HCT116 (cell line): ENCODE results near the gene ROS1. TPM values are rescaled to one million over a fixed set of nuclear protein-coding genes. Genes with fewer than 3 reads are reported as not detected.

Experiments
- ATAC-seq: fragments of 200-7000 bp; cut with Tn5 transposase; 2 replicates; pipeline ENCODE4 v1.9.1; 2020; ENCODE audit warnings: mild to moderate bottlenecking, moderate library complexity
- BruUV-seq: library from RNA; stranded (reverse); fragments of 400-500 nt; replicated peaks from 2 replicates; lab custom pipeline; 2021; lab: Mats Ljungman, UMichigan
- CTCF ChIA-PET: fragments of 300-600 bp; sonication (Branson Sonifier 250); formaldehyde crosslinking; loops from one replicate; lab custom pipeline; 2021; ENCODE audit warnings: antibody characterized with exemption; lab: Charles Lee
- POLR2A ChIA-PET: fragments of 300-600, 350-600 bp; sonication (Branson Sonifier 250); formaldehyde crosslinking; loops from one replicate; lab custom pipeline; 2021; ENCODE audit warnings: antibody characterized with exemption; lab: Charles Lee
- RAD21 ChIA-PET, 2 experiments: fragments of 300-600 bp; sonication (Branson Sonifier 250); formaldehyde crosslinking; loops; one replicate each; lab custom pipeline; 2023; ENCODE audit warnings: low total read pairs in 2 of 2; ENCODE audit not compliant: uncharacterized antibody in 2 of 2, unreplicated experiment in 2 of 2, low non-redundant PET in 1 of 2; lab: Charles Lee
- DNase-seq: peaks from one replicate; pipeline ENCODE4 v3.0.0-alpha.2; 2010; ENCODE audit warnings: low read depth, low spot score
- H2AFZ ChIP-seq: fragments of 200-600 bp; shearing (Covaris generic), sonication (generic); 2 replicates; pipeline ENCODE4 v1.6.1; 2017; ENCODE audit warnings: low read depth, mixed run types, mixed read lengths, antibody characterized with exemption, low read length; ENCODE audit not compliant: poor library complexity, severe bottlenecking
- H3K27ac ChIP-seq: 2 replicates; pipeline ENCODE4 v1.5.1; 2012; ENCODE audit warnings: low read depth, low read length
- H3K27me3 ChIP-seq: fragments of 200-600 bp; sonication (generic); 2 replicates; pipeline ENCODE4 v1.6.1; 2016; ENCODE audit warnings: mixed run types, low read length, mixed read lengths; ENCODE audit not compliant: insufficient read depth
- H3K36me3 ChIP-seq, 2 experiments: fragments of 200-500 bp in 1 of 2; fragments of 200-600 bp in 1 of 2; sonication (Bioruptor generic) in 1 of 2; sonication (generic) in 1 of 2; 2 replicates each; pipeline versions ENCODE4 v1.5.1 to v1.6.1; 2014 to 2016; ENCODE audit warnings: low read length in 2 of 2, inconsistent platforms in 1 of 2, mixed read lengths in 1 of 2, mixed run types in 1 of 2; ENCODE audit not compliant: insufficient read depth in 2 of 2, control insufficient read depth in 1 of 2
- H3K4me1 ChIP-seq, 2 experiments: fragments of 200-600 bp in 1 of 2; sonication (generic) in 1 of 2; 2 replicates each; pipeline versions ENCODE4 v1.5.1 to v1.6.1; 2012 to 2017; ENCODE audit warnings: low read length in 2 of 2, inconsistent platforms in 1 of 2, mild to moderate bottlenecking in 1 of 2, mixed read lengths in 1 of 2, mixed run types in 1 of 2, moderate library complexity in 1 of 2; ENCODE audit not compliant: insufficient read depth in 2 of 2, control insufficient read depth in 1 of 2
- H3K4me2 ChIP-seq: fragments of 200-600 bp; sonication (generic); 2 replicates; pipeline ENCODE4 v1.6.1; 2017; ENCODE audit warnings: mixed run types, low read length, mixed read lengths
- H3K4me3 ChIP-seq, 2 experiments: fragments of 200-600 bp in 1 of 2; sonication (generic) in 1 of 2; replicated peaks in 1 of 2; 2 replicates each; pipeline ENCODE4 v1.5.1; 2011 to 2016; ENCODE audit warnings: low read length in 2 of 2, control low read depth in 1 of 2, low read depth in 1 of 2, mild to moderate bottlenecking in 1 of 2, mixed read lengths in 1 of 2, mixed run types in 1 of 2
- H3K79me2 ChIP-seq: fragments of 200-600 bp; sonication (generic); 2 replicates; pipeline ENCODE4 v1.6.1; 2017; ENCODE audit warnings: mild to moderate bottlenecking, mixed run types, low read length, moderate library complexity, mixed read lengths; ENCODE audit not compliant: insufficient read depth
- H3K9ac ChIP-seq: fragments of 200-600 bp; sonication (generic); 2 replicates; pipeline ENCODE4 v1.6.1; 2016; ENCODE audit warnings: low read length, mixed read lengths
- H3K9me2 ChIP-seq: fragments of 200-600 bp; sonication (generic), shearing (Covaris generic); 2 replicates; pipeline ENCODE4 v1.6.1; 2017; ENCODE audit warnings: mixed run types, mild to moderate bottlenecking, moderate library complexity; ENCODE audit not compliant: insufficient read depth
- H3K9me3 ChIP-seq, 2 experiments: fragments of 200-500 bp in 1 of 2; fragments of 200-600 bp in 1 of 2; sonication (Bioruptor generic) in 1 of 2; sonication (generic) in 1 of 2; 2 replicates each; pipeline ENCODE4 v1.6.1; 2014 to 2017; ENCODE audit warnings: low read length in 2 of 2, mixed read lengths in 2 of 2, inconsistent platforms in 1 of 2, low read depth in 1 of 2, mild to moderate bottlenecking in 1 of 2, mixed run types in 1 of 2, moderate library complexity in 1 of 2; ENCODE audit not compliant: control insufficient read depth in 1 of 2, insufficient read depth in 1 of 2
- H4K20me1 ChIP-seq: fragments of 200-600 bp; sonication (generic), shearing (Covaris generic); 2 replicates; pipeline ENCODE4 v1.6.1; 2017; ENCODE audit warnings: mixed run types, mild to moderate bottlenecking, moderate library complexity; ENCODE audit not compliant: insufficient read depth
- CBX3 ChIP-seq: IDR thresholded peaks from 2 replicates; pipeline ENCODE4 v1.6.1; 2012; ENCODE audit warnings: low read depth
- CEBPB ChIP-seq: IDR thresholded peaks from 2 replicates; pipeline ENCODE4 v1.6.1; 2012; ENCODE audit warnings: low read depth
- EGR1 ChIP-seq: IDR thresholded peaks from 2 replicates; pipeline ENCODE4 v1.6.1; 2012; ENCODE audit warnings: low read depth
- ELF1 ChIP-seq: IDR thresholded peaks from 2 replicates; pipeline ENCODE4 v1.6.1; 2012; ENCODE audit warnings: low read depth, borderline replicate concordance
- FOSL1 ChIP-seq: IDR thresholded peaks from 2 replicates; pipeline ENCODE4 v1.6.1; 2012; ENCODE audit warnings: low read depth
- JUND ChIP-seq: IDR thresholded peaks from 2 replicates; pipeline ENCODE4 v1.6.1; 2012
- POLR2A ChIP-seq: IDR thresholded peaks from 2 replicates; pipeline ENCODE4 v1.7.0; 2011; ENCODE audit warnings: borderline replicate concordance; ENCODE audit not compliant: insufficient read depth, insufficient read length; ENCODE audit errors: extremely low read depth
- POLR2AphosphoS5 ChIP-seq: IDR thresholded peaks from 2 replicates; pipeline ENCODE4 v1.6.1; 2011; ENCODE audit warnings: mild to moderate bottlenecking, low read depth, low read length, moderate library complexity
- SIN3A ChIP-seq: IDR thresholded peaks from 2 replicates; pipeline ENCODE4 v1.6.1; 2012; ENCODE audit warnings: low read depth
- SP1 ChIP-seq: IDR thresholded peaks from 2 replicates; pipeline ENCODE4 v1.6.1; 2012; ENCODE audit warnings: low read depth
- SRF ChIP-seq: IDR thresholded peaks from 2 replicates; pipeline ENCODE4 v1.6.1; 2012; ENCODE audit warnings: low read depth
- TCF7L2 ChIP-seq: IDR thresholded peaks from 2 replicates; pipeline ENCODE4 v1.7.0; 2011; ENCODE audit warnings: borderline replicate concordance, inconsistent platforms; ENCODE audit not compliant: insufficient read depth, insufficient read length; ENCODE audit errors: extremely low read depth
- YY1 ChIP-seq: IDR thresholded peaks from 2 replicates; pipeline ENCODE4 v1.6.1; 2011; ENCODE audit warnings: low read length, low read depth, moderate library complexity, mild to moderate bottlenecking; ENCODE audit not compliant: insufficient replicate concordance; ENCODE audit errors: extremely low read depth
- ZFX ChIP-seq: fragments of 450-650 bp; IDR thresholded peaks from 2 replicates; pipeline ENCODE4 v1.6.1; 2017
- ZNF274 ChIP-seq: fragments of 200-500 bp; sonication (Bioruptor generic); IDR thresholded peaks from 2 replicates; pipeline ENCODE4 v1.6.1; 2014; ENCODE audit warnings: mild to moderate bottlenecking, low read depth, low read length, inconsistent platforms
- intact Hi-C: fragments of 100-400 bp; cut with micrococcal nuclease; formaldehyde crosslinking; loops from 2 replicates; pipeline ENCODE4 v1.10.0; 2022
- total RNA-seq: library from RNA; stranded (reverse); gene quantifications from one replicate; pipeline ENCODE4 v1.2.1, GENCODE V29; 2021; ENCODE audit not compliant: unreplicated experiment
- TF ChIP-seq, protein P1 (sequence below): IDR thresholded peaks from 2 replicates; pipeline ENCODE4 v1.6.1; 2011; ENCODE audit warnings: mild to moderate bottlenecking, low read length, moderate library complexity; ENCODE audit not compliant: insufficient replicate concordance; ENCODE audit errors: extremely low read depth
- TF ChIP-seq, protein P2 (sequence below): IDR thresholded peaks from 2 replicates; pipeline ENCODE4 v1.6.1; 2012; ENCODE audit warnings: low read depth
- TF ChIP-seq, protein P3 (sequence below): IDR thresholded peaks from 2 replicates; pipeline ENCODE4 v1.6.1; 2012
- TF ChIP-seq, protein P4 (sequence below), 3 experiments: fragments of 200-600 bp in 1 of 3; sonication (generic) in 1 of 3; IDR thresholded peaks in 2 of 3; conservative IDR thresholded peaks in 1 of 3; 2 replicates each; pipeline ENCODE4 v1.5.1; 2012 to 2017; ENCODE audit warnings: low read depth in 2 of 3, low read length in 2 of 3, antibody characterized with exemption in 1 of 3, borderline replicate concordance in 1 of 3, control low read depth in 1 of 3, mild to moderate bottlenecking in 1 of 3, mixed read lengths in 1 of 3, mixed run types in 1 of 3, moderate library complexity in 1 of 3; ENCODE audit not compliant: insufficient read depth in 1 of 3
- TF ChIP-seq, protein P5 (sequence below): IDR thresholded peaks from 2 replicates; pipeline ENCODE4 v1.6.1; 2012

Gene ROS1
- total RNA-seq, 1 experiment from 2014 or later, result not detected

DNA sequence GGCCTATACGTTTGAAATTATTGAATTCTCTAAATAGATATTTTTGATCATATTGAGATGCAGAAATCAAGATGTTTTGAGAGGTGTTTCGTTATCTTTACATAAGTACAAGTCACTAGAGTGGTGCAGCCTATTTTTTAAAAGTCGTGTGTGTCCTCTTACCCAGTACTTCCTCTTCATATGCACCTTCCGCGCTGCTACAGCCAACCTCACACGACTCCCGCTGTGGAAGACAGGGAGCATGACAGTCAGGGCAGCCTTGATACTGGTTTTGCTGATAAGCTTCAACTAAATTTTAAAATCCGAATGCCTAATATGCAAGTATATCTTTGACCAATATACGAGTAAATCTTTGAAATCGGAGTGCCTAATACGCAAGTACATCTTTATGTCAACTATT, 16.3 kb downstream of the ROS1 start:
- BruUV-seq, result no TSS peak
- CTCF ChIA-PET, result no interaction called here
- DNase-seq, result no peak
- Histone ChIP-seq H3K4me1 (no peaks in the 10 kb centered on the region), H3K4me3 (no peak overlapping the region), H3K9me3 (no peaks in the 10 kb centered on the region), H4K20me1 (no peaks in the 10 kb centered on the region), H3K27me3 (no peaks in the 10 kb centered on the region), H3K4me2 (no peak overlapping the region), H2AFZ (no peak overlapping the region), H3K79me2 (no peaks in the 10 kb centered on the region), H3K27ac (no peak overlapping the region), H3K9ac (no peak overlapping the region), H3K9me2 (no peaks in the 10 kb centered on the region), H3K36me3 (no peaks in the 10 kb centered on the region)
- RAD21 ChIA-PET, result no interaction called here
- TF ChIP-seq SIN3A, result no peak
- no peak for TF ChIP-seq SP1
- no peak for TF ChIP-seq CBX3
- no peak for TF ChIP-seq CEBPB
- TF ChIP-seq FOSL1, result no peak
- TF ChIP-seq, protein P1, sequence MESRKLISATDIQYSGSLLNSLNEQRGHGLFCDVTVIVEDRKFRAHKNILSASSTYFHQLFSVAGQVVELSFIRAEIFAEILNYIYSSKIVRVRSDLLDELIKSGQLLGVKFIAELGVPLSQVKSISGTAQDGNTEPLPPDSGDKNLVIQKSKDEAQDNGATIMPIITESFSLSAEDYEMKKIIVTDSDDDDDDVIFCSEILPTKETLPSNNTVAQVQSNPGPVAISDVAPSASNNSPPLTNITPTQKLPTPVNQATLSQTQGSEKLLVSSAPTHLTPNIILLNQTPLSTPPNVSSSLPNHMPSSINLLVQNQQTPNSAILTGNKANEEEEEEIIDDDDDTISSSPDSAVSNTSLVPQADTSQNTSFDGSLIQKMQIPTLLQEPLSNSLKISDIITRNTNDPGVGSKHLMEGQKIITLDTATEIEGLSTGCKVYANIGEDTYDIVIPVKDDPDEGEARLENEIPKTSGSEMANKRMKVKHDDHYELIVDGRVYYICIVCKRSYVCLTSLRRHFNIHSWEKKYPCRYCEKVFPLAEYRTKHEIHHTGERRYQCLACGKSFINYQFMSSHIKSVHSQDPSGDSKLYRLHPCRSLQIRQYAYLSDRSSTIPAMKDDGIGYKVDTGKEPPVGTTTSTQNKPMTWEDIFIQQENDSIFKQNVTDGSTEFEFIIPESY, result no peak
- TF ChIP-seq, protein P2, sequence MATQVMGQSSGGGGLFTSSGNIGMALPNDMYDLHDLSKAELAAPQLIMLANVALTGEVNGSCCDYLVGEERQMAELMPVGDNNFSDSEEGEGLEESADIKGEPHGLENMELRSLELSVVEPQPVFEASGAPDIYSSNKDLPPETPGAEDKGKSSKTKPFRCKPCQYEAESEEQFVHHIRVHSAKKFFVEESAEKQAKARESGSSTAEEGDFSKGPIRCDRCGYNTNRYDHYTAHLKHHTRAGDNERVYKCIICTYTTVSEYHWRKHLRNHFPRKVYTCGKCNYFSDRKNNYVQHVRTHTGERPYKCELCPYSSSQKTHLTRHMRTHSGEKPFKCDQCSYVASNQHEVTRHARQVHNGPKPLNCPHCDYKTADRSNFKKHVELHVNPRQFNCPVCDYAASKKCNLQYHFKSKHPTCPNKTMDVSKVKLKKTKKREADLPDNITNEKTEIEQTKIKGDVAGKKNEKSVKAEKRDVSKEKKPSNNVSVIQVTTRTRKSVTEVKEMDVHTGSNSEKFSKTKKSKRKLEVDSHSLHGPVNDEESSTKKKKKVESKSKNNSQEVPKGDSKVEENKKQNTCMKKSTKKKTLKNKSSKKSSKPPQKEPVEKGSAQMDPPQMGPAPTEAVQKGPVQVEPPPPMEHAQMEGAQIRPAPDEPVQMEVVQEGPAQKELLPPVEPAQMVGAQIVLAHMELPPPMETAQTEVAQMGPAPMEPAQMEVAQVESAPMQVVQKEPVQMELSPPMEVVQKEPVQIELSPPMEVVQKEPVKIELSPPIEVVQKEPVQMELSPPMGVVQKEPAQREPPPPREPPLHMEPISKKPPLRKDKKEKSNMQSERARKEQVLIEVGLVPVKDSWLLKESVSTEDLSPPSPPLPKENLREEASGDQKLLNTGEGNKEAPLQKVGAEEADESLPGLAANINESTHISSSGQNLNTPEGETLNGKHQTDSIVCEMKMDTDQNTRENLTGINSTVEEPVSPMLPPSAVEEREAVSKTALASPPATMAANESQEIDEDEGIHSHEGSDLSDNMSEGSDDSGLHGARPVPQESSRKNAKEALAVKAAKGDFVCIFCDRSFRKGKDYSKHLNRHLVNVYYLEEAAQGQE, result no peak
- TF ChIP-seq SRF, result no peak
- no peak for TF ChIP-seq POLR2A
- TF ChIP-seq ZNF274, result no peak
- no peak for TF ChIP-seq EGR1
- TF ChIP-seq, protein P3, sequence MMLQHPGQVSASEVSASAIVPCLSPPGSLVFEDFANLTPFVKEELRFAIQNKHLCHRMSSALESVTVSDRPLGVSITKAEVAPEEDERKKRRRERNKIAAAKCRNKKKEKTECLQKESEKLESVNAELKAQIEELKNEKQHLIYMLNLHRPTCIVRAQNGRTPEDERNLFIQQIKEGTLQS, result no peak
- no peak for TF ChIP-seq ELF1
- no peak for TF ChIP-seq YY1
- TF ChIP-seq, protein P4, sequence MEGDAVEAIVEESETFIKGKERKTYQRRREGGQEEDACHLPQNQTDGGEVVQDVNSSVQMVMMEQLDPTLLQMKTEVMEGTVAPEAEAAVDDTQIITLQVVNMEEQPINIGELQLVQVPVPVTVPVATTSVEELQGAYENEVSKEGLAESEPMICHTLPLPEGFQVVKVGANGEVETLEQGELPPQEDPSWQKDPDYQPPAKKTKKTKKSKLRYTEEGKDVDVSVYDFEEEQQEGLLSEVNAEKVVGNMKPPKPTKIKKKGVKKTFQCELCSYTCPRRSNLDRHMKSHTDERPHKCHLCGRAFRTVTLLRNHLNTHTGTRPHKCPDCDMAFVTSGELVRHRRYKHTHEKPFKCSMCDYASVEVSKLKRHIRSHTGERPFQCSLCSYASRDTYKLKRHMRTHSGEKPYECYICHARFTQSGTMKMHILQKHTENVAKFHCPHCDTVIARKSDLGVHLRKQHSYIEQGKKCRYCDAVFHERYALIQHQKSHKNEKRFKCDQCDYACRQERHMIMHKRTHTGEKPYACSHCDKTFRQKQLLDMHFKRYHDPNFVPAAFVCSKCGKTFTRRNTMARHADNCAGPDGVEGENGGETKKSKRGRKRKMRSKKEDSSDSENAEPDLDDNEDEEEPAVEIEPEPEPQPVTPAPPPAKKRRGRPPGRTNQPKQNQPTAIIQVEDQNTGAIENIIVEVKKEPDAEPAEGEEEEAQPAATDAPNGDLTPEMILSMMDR (IDR thresholded peaks at IDR 0.05 in 2 of 3, conservative IDR thresholded peaks at IDR 0.05 in 1 of 3; ENCODE audit: borderline replicate concordance in 1 of 3, insufficient read depth in 1 of 3, low read depth in 2 of 3, low read length in 2 of 3), result no peak
- no peak for TF ChIP-seq JUND
- TF ChIP-seq TCF7L2, result no peak
- TF ChIP-seq POLR2AphosphoS5, result no peak
- no peak for TF ChIP-seq ZFX
- TF ChIP-seq, protein P5, sequence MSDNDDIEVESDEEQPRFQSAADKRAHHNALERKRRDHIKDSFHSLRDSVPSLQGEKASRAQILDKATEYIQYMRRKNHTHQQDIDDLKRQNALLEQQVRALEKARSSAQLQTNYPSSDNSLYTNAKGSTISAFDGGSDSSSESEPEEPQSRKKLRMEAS, result no peak
- intact Hi-C loops, result no loop called here
- POLR2A ChIA-PET, result no interaction called here
- ATAC-seq, result no peak
